K562 (cell line): Measurements from ENCODE around the gene ZNHIT1. TPM values are rescaled to one million over a fixed set of nuclear protein-coding genes. Genes with fewer than 3 reads are reported as not detected.
"Not testable (repeated sequence)": the region's sequence is repeated elsewhere in the genome, so short reads cannot be mapped to it uniquely, and the experiment has no call there.

Source experiments
- ATAC-seq: fragments of 200-7000 bp; cut with Tn5 transposase; 3 replicates; pipeline ENCODE4 v1.9.1; 2020; ENCODE audit warnings: moderate library complexity
- BruUV-seq: library from RNA; stranded (reverse); fragments of 400-500 nt; replicated peaks from 2 replicates; lab custom pipeline; 2021; lab: Mats Ljungman, UMichigan
- CTCF ChIA-PET: fragments of 300-600 bp; formaldehyde crosslinking; extraction: SDS; loops from one replicate; lab custom pipeline; 2021; ENCODE audit warnings: low intra/inter-chr PET ratio; lab: Yijun Ruan, JAX
- POLR2A ChIA-PET: fragments of 300-600, 350-650 bp; sonication (Branson Sonifier 250); formaldehyde crosslinking; extraction: SDS; loops from one replicate; lab custom pipeline; 2021; ENCODE audit warnings: antibody characterized with exemption, inconsistent platforms; lab: Yijun Ruan, JAX
- DNase-seq, 4 experiments: peaks; one replicate each; pipeline versions ENCODE4 v3.0.0 to v3.0.0-alpha.2; 2011 to 2018; ENCODE audit warnings: low spot score in 3 of 4, mixed read lengths in 3 of 4; ENCODE audit errors: extremely low read depth in 1 of 4
- FAIRE-seq: peaks from 2 replicates; lab custom pipeline; 2011; peaks lifted over from hg19 to GRCh38; lab: Jason Lieb, UNC
- H2AFZ ChIP-seq: 2 replicates; pipeline ENCODE4 v1.6.0; 2011; ENCODE audit warnings: low read depth, low read length, control low read depth, inconsistent platforms
- H3K27ac ChIP-seq: fragments of 200-600 bp; 3 replicates; pipeline ENCODE4 v1.8.0; 2011; ENCODE audit warnings: low read depth, mild to moderate bottlenecking, control low read depth, inconsistent platforms, low read length, moderate library complexity, mixed read lengths; ENCODE audit errors: extremely low read depth
- H3K27me3 ChIP-seq, 2 experiments: fragments of 300-600 bp in 1 of 2; 2 replicates in 1 of 2; 3 replicates in 1 of 2; pipeline versions ENCODE4 v1.6.0 to v1.8.0; 2011; ENCODE audit warnings: inconsistent platforms in 2 of 2, low read length in 2 of 2, mild to moderate bottlenecking in 1 of 2, mixed read lengths in 1 of 2, moderate library complexity in 1 of 2; ENCODE audit not compliant: control insufficient read depth in 2 of 2, insufficient read depth in 2 of 2
- H3K36me3 ChIP-seq: fragments of 300-600 bp; 3 replicates; pipeline ENCODE4 v1.8.0; 2011; ENCODE audit warnings: mild to moderate bottlenecking, low read length, inconsistent platforms; ENCODE audit not compliant: control insufficient read depth, insufficient read depth
- H3K4me1 ChIP-seq, 2 experiments: fragments of 200-600 bp in 1 of 2; replicated peaks in 1 of 2; 2 replicates in 1 of 2; 3 replicates in 1 of 2; pipeline versions ENCODE4 v1.5.1 to v1.8.0; 2011; ENCODE audit warnings: inconsistent platforms in 2 of 2, low read length in 2 of 2, mild to moderate bottlenecking in 1 of 2, mixed read lengths in 1 of 2, moderate library complexity in 1 of 2; ENCODE audit not compliant: control insufficient read depth in 2 of 2, insufficient read depth in 2 of 2
- H3K4me2 ChIP-seq: 2 replicates; pipeline ENCODE4 v1.6.1; 2011; ENCODE audit warnings: low read length, control low read depth, inconsistent platforms, mixed read lengths; ENCODE audit not compliant: insufficient read depth
- H3K4me3 ChIP-seq: fragments of 200-600 bp; sonication (generic), shearing (Covaris generic); 2 replicates; pipeline ENCODE4 v1.5.1; 2016; ENCODE audit warnings: control low read depth, inconsistent platforms
- H3K79me2 ChIP-seq: fragments of 200-600 bp; 3 replicates; pipeline ENCODE4 v1.8.0; 2011; ENCODE audit warnings: low read length, inconsistent platforms; ENCODE audit not compliant: control insufficient read depth, insufficient read depth
- H3K9ac ChIP-seq, 2 experiments: 2 replicates each; pipeline versions ENCODE4 v1.6.0 to v1.6.1; 2011; ENCODE audit warnings: low read depth in 2 of 2, low read length in 2 of 2, control low read depth in 1 of 2, inconsistent platforms in 1 of 2, mild to moderate bottlenecking in 1 of 2, mixed read lengths in 1 of 2; ENCODE audit not compliant: insufficient read depth in 1 of 2
- H3K9me1 ChIP-seq: one replicate; pipeline ENCODE4 v1.6.0; 2011; ENCODE audit warnings: inconsistent platforms, mild to moderate bottlenecking, low read length, moderate library complexity; ENCODE audit not compliant: control insufficient read depth, insufficient read depth
- H3K9me3 ChIP-seq: replicated peaks from 2 replicates; pipeline ENCODE4 v1.5.1; 2011; ENCODE audit warnings: low read depth, low read length, inconsistent platforms; ENCODE audit not compliant: control insufficient read depth, insufficient read depth
- H4K20me1 ChIP-seq: replicated peaks from 2 replicates; pipeline ENCODE4 v1.6.1; 2011; ENCODE audit warnings: low read length, inconsistent platforms, mixed read lengths; ENCODE audit not compliant: control insufficient read depth, insufficient read depth
- BHLHE40 ChIP-seq: IDR thresholded peaks from 2 replicates; pipeline ENCODE4 v1.6.1; 2011; ENCODE audit warnings: low read length, improper control_type of control experiment
- EGR1 ChIP-seq: fragments of 450-650 bp; conservative IDR thresholded peaks from 2 replicates; pipeline ENCODE4 v1.6.1; 2017; ENCODE audit warnings: mild to moderate bottlenecking
- JUN ChIP-seq, 2 experiments: sonication (generic) in 1 of 2; formaldehyde crosslinking in 1 of 2; IDR thresholded peaks; 2 replicates each; pipeline versions ENCODE4 v1.6.1 to v1.8.0; 2012 to 2022; ENCODE audit warnings: borderline replicate concordance in 2 of 2, mild to moderate bottlenecking in 2 of 2, improper control_type of control experiment in 1 of 2, low read depth in 1 of 2, low read length in 1 of 2, missing genetic modification reagents in 1 of 2
- RCOR1 ChIP-seq, 2 experiments: IDR thresholded peaks; 2 replicates each; pipeline ENCODE4 v1.6.1; 2012; ENCODE audit warnings: low read depth in 2 of 2, low read length in 2 of 2, borderline replicate concordance in 1 of 2, improper control_type of control experiment in 1 of 2
- SMC3 ChIP-seq: conservative IDR thresholded peaks from 2 replicates; pipeline ENCODE4 v1.6.1; 2011; ENCODE audit warnings: low read depth, low read length, improper control_type of control experiment; ENCODE audit not compliant: insufficient read depth
- ZFP36 ChIP-seq: fragments of 150-350 bp; IDR thresholded peaks from 2 replicates; pipeline ENCODE4 v1.6.1; 2018; ENCODE audit warnings: low read length, low read depth; ENCODE audit not compliant: partially characterized antibody
- ZNF512 ChIP-seq: IDR thresholded peaks from 2 replicates; pipeline ENCODE4 v1.6.1; 2016; ENCODE audit warnings: missing genetic modification characterization, missing compliant biosample characterization
- WGBS: fragments of 100-300 bp; shearing (Covaris generic); methylation state at CpG from one replicate; pipeline ENCODE4 v1.1.6; 2016; ENCODE audit warnings: low coverage, mixed read lengths; ENCODE audit not compliant: insufficient coverage; ENCODE audit errors: missing lambda C conversion rate; 5-methylcytosine and 5-hydroxymethylcytosine counted together
- in situ Hi-C: fragments of 300-500 bp; cut with MboI; formaldehyde crosslinking; loops from 4 replicates; pipeline ENCODE4 v1.15.0; 2018; ENCODE audit warnings: inconsistent platforms, mixed read lengths
- intact Hi-C: fragments of 100-400 bp; cut with micrococcal nuclease; formaldehyde crosslinking; loops from 2 replicates; pipeline ENCODE4 v1.14.2; 2022
- polyA plus RNA-seq, 8 experiments: library from polyadenylated mRNA; depleted of rRNA in 4 of 8; stranded (reverse) in 5 of 8; unstranded in 3 of 8; fragments of >200 nt; fragmentation: Nextera tagmentation in 2 of 8; fragmentation: Illumina TruSeq in 1 of 8; extraction: Ambion mirVana in 2 of 8; extraction: Trizol in 1 of 8; gene quantifications; 2 replicates each; pipeline versions ENCODE4 v1.2.1 to v1.2.3, GENCODE V29; 2011 to 2014; ENCODE audit warnings: inconsistent platforms in 1 of 8, missing spikeins in 1 of 8
- total RNA-seq, 7 experiments: library from RNA; depleted of rRNA in 6 of 7; stranded (reverse); fragments of >200 nt in 6 of 7; fragmentation: Illumina TruSeq in 2 of 7; extraction: Trizol in 2 of 7; gene quantifications; 2 replicates each; pipeline versions ENCODE4 v1.2.1 to v1.2.3, GENCODE V29; 2011 to 2021; ENCODE audit warnings: low replicate concordance in 1 of 7
- TF ChIP-seq, protein P1 (sequence below), 2 experiments: fragments of 450-650 bp; IDR thresholded peaks; 2 replicates each; pipeline ENCODE4 v1.6.1; 2018; ENCODE audit warnings: mild to moderate bottlenecking in 2 of 2, low read depth in 1 of 2; ENCODE audit not compliant: partially characterized antibody in 2 of 2
- TF ChIP-seq, protein P2 (sequence below), 2 experiments: IDR thresholded peaks; 2 replicates each; pipeline ENCODE4 v1.6.1; 2011; ENCODE audit warnings: borderline replicate concordance in 1 of 2, control low read depth in 1 of 2, low read depth in 1 of 2, low read length in 1 of 2, mild to moderate bottlenecking in 1 of 2, mixed read lengths in 1 of 2, moderate library complexity in 1 of 2; ENCODE audit not compliant: insufficient read depth in 1 of 2, insufficient read length in 1 of 2, poor library complexity in 1 of 2, severe bottlenecking in 1 of 2; ENCODE audit errors: extremely low read depth in 1 of 2

Gene ZNHIT1
- total and polyA plus RNA-seq, 9 of the 15 experiments (the other 6 are each of a cell fraction or from before 2014, with no cell fraction given), result 6.4 to 162 (median 70.1) TPM

DNA sequence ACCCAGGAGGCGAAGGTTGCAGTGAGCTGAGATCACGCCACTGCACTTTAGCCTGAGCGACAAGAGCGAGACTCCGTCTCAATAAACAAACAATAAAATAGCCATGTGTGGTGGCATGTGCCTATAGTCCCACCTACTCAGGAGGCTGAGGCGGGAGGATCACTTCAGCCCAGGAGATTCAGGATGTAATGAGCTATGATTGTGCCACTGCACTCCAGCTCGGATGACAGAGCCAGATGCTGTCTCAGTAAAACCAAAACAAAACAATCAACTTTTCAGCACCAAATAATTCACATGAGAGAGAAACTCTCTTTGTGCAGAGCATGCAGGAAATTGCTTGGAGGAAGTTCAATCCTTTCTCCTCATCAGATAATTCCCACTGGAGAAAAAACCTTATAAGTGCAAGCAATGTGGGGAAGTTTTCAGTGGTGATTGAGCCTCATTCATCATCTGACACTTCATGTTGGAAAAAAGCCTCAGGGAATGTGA lies 40.3 kb downstream of the ZNHIT1 start (continued):
- TF ChIP-seq, protein P1, sequence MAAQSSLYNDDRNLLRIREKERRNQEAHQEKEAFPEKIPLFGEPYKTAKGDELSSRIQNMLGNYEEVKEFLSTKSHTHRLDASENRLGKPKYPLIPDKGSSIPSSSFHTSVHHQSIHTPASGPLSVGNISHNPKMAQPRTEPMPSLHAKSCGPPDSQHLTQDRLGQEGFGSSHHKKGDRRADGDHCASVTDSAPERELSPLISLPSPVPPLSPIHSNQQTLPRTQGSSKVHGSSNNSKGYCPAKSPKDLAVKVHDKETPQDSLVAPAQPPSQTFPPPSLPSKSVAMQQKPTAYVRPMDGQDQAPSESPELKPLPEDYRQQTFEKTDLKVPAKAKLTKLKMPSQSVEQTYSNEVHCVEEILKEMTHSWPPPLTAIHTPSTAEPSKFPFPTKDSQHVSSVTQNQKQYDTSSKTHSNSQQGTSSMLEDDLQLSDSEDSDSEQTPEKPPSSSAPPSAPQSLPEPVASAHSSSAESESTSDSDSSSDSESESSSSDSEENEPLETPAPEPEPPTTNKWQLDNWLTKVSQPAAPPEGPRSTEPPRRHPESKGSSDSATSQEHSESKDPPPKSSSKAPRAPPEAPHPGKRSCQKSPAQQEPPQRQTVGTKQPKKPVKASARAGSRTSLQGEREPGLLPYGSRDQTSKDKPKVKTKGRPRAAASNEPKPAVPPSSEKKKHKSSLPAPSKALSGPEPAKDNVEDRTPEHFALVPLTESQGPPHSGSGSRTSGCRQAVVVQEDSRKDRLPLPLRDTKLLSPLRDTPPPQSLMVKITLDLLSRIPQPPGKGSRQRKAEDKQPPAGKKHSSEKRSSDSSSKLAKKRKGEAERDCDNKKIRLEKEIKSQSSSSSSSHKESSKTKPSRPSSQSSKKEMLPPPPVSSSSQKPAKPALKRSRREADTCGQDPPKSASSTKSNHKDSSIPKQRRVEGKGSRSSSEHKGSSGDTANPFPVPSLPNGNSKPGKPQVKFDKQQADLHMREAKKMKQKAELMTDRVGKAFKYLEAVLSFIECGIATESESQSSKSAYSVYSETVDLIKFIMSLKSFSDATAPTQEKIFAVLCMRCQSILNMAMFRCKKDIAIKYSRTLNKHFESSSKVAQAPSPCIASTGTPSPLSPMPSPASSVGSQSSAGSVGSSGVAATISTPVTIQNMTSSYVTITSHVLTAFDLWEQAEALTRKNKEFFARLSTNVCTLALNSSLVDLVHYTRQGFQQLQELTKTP (IDR thresholded peaks at IDR 0.05; ENCODE audit: low read depth in 1 of 2, partially characterized antibody in 2 of 2), result no peak
- TF ChIP-seq SMC3 (no peak), JUN (IDR thresholded peaks at IDR 0.05; ENCODE audit: borderline replicate concordance, low read depth, low read length) (no peak), JUN (CRISPR knock-in tag; IDR thresholded peaks at IDR 0.05; ENCODE audit: borderline replicate concordance) (no peak)

DNA sequence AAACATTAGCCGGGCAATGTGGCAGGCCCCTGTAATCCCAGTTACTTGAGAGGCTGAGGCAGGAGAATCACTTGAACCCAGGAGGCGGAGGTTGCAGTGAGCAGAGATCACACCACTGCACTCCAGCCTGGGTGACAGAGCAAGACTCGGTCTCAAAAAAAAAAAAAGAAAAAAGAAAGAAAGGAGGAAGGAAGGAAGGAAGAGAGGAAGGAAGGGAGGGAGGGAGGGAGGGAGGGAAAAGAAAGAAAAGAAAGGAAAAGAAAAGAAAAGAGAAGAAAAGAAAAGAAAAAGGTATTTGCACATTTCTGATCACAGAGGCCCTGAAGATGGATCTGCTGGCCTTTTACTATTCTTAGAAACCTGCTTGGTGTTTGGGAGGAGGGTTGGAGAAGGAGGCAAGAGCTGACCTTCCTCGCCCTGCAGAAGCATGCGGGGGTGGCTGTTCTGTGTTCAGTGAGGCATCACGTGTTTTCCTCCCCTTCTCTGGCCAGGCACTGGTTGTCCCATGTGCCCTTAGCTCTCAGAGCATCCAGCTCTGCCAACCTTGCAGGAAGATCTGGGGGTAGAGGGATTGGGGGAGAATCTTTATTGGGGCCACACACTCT lies 46.2 kb downstream of the ZNHIT1 start:
- H3K36me3 ChIP-seq, BruUV-seq, H3K9me3 ChIP-seq, H3K9me1 ChIP-seq, H3K79me2 ChIP-seq, in situ Hi-C loops, H3K4me3 ChIP-seq, CTCF ChIA-PET, H4K20me1 ChIP-seq, H3K27me3 ChIP-seq, intact Hi-C loops, H3K27ac ChIP-seq, H2AFZ ChIP-seq, H3K4me2 ChIP-seq: not testable (repeated sequence)
- POLR2A ChIA-PET, result interaction anchor here (0.6 to 1.7 kb wide), 3 partner anchors 10 to 14 kb away, joined by 3 to 4 read pairs (median 4); no protein-coding TSS in a partner anchor
- 21% methylated on average over 6 of the region's 6 CpGs for WGBS
- DNase-seq (peak in 3 of 4 experiments; percentile 24 to 75 (median 40)), ATAC-seq (peak; percentile 76), FAIRE-seq (peak; percentile 67)
- H3K9ac ChIP-seq, result peak overlapping the region in 1 of 2 experiments; percentile 11; a peak in 1 of 4 replicates
- peaks cover 5 to 11% of the 10 kb centered on the region in 2 experiments; a peak in 4 of 5 replicates for H3K4me1 ChIP-seq
- peak; percentile 84 for TF ChIP-seq BHLHE40
- TF ChIP-seq, protein P2, sequence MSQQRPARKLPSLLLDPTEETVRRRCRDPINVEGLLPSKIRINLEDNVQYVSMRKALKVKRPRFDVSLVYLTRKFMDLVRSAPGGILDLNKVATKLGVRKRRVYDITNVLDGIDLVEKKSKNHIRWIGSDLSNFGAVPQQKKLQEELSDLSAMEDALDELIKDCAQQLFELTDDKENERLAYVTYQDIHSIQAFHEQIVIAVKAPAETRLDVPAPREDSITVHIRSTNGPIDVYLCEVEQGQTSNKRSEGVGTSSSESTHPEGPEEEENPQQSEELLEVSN (IDR thresholded peaks at IDR 0.05; ENCODE audit: borderline replicate concordance in 1 of 2, extremely low read depth in 1 of 2, insufficient read depth in 1 of 2, insufficient read length in 1 of 2, low read depth in 1 of 2, low read length in 1 of 2, poor library complexity in 1 of 2, severe bottlenecking in 1 of 2), result peak; percentile 51 to 70
- TF ChIP-seq RCOR1 (IDR thresholded peaks at IDR 0.05; ENCODE audit: borderline replicate concordance in 1 of 2, low read depth in 2 of 2, low read length in 2 of 2), result peak in 1 of 2 experiments; percentile 55; a peak in 1 of 4 replicates
- peak; percentile 36 for TF ChIP-seq ZFP36
- peak; percentile 99 for TF ChIP-seq ZNF512 (tag)
- TF ChIP-seq EGR1, result peak; percentile 94
